ENCODE results near the gene THADA.

Gene THADA

DNA sequence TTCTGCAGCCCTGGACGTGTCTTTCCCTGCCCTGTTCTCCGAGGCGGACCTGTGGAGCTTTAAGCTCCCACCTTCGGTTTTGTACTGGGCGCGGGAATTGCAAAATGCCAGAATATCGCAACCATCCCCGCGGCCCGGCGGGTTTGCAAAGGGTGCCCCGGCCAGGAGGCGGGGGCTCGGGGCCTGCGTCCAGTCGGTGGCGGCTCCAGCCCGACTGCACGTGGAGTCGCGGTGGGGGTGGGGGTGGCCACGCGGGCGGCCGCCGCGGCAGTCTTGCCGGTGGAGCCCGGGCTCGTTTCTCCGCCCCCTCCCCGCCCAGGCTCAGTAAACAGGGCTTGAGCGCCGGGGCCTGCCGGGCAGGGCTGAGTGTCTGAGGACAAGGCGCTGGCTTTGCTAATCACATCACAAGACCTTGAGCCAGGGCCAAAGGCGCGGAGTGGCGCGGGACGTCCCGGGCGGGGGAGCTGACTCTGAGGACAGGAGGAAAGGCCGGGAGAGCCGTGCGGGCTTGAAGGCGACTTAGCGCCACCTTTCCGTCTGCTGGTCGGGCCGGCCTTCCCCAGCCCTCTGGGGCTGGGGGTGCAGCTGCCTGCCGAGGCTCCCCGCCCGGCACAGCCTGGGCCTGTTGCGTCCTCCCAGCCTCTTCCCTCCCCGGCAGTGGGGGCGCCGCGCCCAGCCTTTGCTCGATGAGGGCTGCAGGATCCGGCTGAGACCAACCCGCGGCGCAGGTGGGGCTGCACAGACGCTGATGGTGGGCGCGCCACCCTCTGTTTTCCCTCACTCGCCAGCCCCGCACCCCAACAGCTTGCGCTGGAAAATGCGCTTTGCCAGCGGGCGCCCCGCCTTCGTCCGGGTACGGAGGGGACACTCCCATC is 368.6 kb downstream of the THADA start:
- H3K27ac ChIP-seq (replicated peaks), result peak overlapping the region; percentile 98
- peak; percentile 90 for TF ChIP-seq POLR2AphosphoS5 (IDR thresholded peaks at IDR 0.05; ENCODE audit: low read depth)
- TF ChIP-seq, protein P1, sequence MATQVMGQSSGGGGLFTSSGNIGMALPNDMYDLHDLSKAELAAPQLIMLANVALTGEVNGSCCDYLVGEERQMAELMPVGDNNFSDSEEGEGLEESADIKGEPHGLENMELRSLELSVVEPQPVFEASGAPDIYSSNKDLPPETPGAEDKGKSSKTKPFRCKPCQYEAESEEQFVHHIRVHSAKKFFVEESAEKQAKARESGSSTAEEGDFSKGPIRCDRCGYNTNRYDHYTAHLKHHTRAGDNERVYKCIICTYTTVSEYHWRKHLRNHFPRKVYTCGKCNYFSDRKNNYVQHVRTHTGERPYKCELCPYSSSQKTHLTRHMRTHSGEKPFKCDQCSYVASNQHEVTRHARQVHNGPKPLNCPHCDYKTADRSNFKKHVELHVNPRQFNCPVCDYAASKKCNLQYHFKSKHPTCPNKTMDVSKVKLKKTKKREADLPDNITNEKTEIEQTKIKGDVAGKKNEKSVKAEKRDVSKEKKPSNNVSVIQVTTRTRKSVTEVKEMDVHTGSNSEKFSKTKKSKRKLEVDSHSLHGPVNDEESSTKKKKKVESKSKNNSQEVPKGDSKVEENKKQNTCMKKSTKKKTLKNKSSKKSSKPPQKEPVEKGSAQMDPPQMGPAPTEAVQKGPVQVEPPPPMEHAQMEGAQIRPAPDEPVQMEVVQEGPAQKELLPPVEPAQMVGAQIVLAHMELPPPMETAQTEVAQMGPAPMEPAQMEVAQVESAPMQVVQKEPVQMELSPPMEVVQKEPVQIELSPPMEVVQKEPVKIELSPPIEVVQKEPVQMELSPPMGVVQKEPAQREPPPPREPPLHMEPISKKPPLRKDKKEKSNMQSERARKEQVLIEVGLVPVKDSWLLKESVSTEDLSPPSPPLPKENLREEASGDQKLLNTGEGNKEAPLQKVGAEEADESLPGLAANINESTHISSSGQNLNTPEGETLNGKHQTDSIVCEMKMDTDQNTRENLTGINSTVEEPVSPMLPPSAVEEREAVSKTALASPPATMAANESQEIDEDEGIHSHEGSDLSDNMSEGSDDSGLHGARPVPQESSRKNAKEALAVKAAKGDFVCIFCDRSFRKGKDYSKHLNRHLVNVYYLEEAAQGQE (IDR thresholded peaks at IDR 0.05; ENCODE audit: insufficient replicate concordance, low read depth), result peak; percentile 62
- TF ChIP-seq, protein P2, sequence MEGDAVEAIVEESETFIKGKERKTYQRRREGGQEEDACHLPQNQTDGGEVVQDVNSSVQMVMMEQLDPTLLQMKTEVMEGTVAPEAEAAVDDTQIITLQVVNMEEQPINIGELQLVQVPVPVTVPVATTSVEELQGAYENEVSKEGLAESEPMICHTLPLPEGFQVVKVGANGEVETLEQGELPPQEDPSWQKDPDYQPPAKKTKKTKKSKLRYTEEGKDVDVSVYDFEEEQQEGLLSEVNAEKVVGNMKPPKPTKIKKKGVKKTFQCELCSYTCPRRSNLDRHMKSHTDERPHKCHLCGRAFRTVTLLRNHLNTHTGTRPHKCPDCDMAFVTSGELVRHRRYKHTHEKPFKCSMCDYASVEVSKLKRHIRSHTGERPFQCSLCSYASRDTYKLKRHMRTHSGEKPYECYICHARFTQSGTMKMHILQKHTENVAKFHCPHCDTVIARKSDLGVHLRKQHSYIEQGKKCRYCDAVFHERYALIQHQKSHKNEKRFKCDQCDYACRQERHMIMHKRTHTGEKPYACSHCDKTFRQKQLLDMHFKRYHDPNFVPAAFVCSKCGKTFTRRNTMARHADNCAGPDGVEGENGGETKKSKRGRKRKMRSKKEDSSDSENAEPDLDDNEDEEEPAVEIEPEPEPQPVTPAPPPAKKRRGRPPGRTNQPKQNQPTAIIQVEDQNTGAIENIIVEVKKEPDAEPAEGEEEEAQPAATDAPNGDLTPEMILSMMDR (IDR thresholded peaks at IDR 0.05; ENCODE audit: insufficient read depth, low read length), result no peak
- H3K27me3 ChIP-seq (ENCODE audit: insufficient read depth, poor library complexity, severe bottlenecking), result no peaks in the 10 kb centered on the region
- peak; percentile 89 for DNase-seq (ENCODE audit: low read depth in 1 of 2, low spot score in 1 of 2)
- H3K4me3 ChIP-seq (replicated peaks; ENCODE audit: insufficient read depth, low read length), result peak overlapping the region; percentile 41

DNA sequence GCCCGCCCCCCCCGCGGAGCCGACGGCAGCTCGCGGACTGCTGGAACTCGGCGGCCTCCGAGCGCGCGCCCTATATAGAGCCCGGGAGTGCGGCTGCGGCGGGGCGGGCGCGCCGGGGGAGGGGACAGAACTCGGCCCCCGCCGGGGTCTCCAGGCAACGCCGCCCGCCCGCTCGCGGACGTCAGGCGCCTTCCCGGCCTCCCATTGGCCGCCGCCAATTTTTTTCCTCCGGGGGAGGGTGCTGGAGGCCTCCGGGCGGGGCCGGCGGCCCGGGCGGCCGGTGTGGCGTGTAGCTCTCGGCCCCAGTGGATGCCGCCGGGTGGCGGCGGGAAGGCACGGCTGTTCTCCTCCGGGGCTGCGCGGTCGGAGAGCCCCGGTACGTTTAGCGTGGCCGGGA is 369.3 kb downstream of the THADA start, which contains the start of gene ZFP36L2:
Gene ZFP36L2, minus strand, starts transcription at position 49 of the 397 bp plus-strand sequence. CDS start 291 bp downstream, outside the sequence.
- Histone ChIP-seq H3K27ac (replicated peaks) (peak within 1 kb of the TSS; percentile 99), H3K4me3 (replicated peaks; ENCODE audit: insufficient read depth, low read length) (peak within 1 kb of the TSS; percentile 72), H3K27me3 (ENCODE audit: insufficient read depth, poor library complexity, severe bottlenecking) (no peaks in the 10 kb centered on the region)
- TF ChIP-seq, protein P2 (IDR thresholded peaks at IDR 0.05; ENCODE audit: insufficient read depth, low read length), result no peak
- TF ChIP-seq POLR2AphosphoS5 (IDR thresholded peaks at IDR 0.05; ENCODE audit: low read depth) (no peak), SPI1 (IDR thresholded peaks at IDR 0.05; ENCODE audit: borderline replicate concordance, low read depth) (no peak), GABPA (IDR thresholded peaks at IDR 0.05; ENCODE audit: low read depth) (no peak)
- TF ChIP-seq, protein P1 (IDR thresholded peaks at IDR 0.05; ENCODE audit: insufficient replicate concordance, low read depth), result peak; percentile 71
- DNase-seq (ENCODE audit: low read depth in 1 of 2, low spot score in 1 of 2), result peak; percentile 78 to 94

DNA sequence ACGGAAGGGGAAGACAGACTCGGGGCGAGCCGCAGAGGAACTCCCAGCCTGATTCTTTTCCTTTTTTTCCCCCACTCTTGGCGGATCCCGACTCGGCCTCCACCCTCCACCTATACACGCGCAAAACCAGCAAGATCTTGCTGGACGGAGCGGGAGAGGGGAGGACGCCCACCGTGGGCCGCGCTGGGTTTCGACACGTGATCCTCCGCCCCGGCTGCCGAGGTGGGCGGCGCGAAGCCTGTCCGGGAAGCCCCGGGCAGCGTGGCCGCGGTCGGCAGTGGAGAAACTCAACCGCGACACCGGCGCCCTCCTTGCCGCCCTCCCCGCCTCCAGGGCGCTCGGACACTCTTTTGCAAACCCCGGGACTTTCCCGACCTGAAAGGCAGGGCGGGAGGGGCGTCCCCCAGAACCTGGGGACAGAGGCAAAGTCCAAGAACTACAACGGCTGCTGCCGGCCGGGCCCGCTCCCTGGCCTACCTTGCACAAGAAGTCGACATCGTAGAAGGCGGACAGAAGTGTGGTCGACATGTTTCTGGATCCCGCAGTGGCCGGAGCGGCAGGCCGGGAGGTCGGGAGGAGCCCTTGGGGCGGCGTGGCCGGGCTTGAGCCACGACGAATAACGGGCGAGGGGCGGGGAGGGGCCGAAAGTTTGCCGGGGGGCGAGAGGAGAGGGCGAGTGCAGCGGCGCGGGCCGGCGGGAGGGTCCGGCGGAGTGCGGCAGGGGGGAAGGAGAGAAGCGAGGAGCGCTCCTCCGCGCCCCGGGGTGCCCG is 369.9 kb downstream of the THADA start:
- peak overlapping the region; percentile 72 for H3K4me3 ChIP-seq (replicated peaks; ENCODE audit: insufficient read depth, low read length)
- H3K27ac ChIP-seq (replicated peaks), result peak overlapping the region; percentile 99
- peak; percentile 52 to 87 for DNase-seq (ENCODE audit: low read depth in 1 of 2, low spot score in 1 of 2)
- TF ChIP-seq SPI1 (IDR thresholded peaks at IDR 0.05; ENCODE audit: borderline replicate concordance, low read depth) (peak; percentile 66; the same call in 1 of the 2 replicates), GABPA (IDR thresholded peaks at IDR 0.05; ENCODE audit: low read depth) (no peak), POLR2AphosphoS5 (IDR thresholded peaks at IDR 0.05; ENCODE audit: low read depth) (peak; percentile 98)
- TF ChIP-seq, protein P1 (IDR thresholded peaks at IDR 0.05; ENCODE audit: insufficient replicate concordance, low read depth), result no peak
- TF ChIP-seq, protein P2 (IDR thresholded peaks at IDR 0.05; ENCODE audit: insufficient read depth, low read length), result no peak
- no peaks in the 10 kb centered on the region for H3K27me3 ChIP-seq (ENCODE audit: insufficient read depth, poor library complexity, severe bottlenecking)

Measured in HL-60 (cell line).